ENCODE data around the gene SAE1. TPM values are rescaled to one million over a fixed set of nuclear protein-coding genes. Genes with fewer than 3 reads are reported as not detected.

Gene SAE1
- total and polyA plus RNA-seq, 2 of the 4 experiments (the other 2 are of a cell fraction) = 165 to 184 TPM

DNA sequence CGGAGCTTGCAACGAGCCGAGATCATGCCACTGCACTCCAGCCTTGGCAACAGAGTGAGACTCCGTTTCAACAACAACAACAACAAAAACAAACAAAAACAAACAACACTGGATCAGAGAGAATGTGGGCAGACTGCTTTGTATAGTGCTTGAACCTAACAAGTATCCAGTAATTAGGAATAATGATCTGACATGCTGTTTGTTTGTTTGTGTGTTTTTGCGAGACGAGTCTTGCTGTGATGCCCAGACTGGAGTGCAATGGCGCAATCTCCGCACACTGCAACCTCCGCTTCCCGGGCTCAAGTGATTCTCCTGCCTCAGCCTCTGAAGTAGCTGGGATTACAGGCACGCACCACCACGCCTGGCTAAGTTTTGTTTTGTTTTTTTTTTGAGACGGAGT lies 14.0 kb downstream of the SAE1 start:
- POLR2A ChIA-PET (ENCODE audit: unreplicated experiment) = no interaction called here

More for the DNA sequence above, 14.0 kb downstream of the SAE1 start:
- no peak for DNase-seq
- in situ Hi-C loops (cut with MboI; ENCODE audit: low sequenced_read_pairs) (loop anchor here (5.0 kb wide), 1 partner anchor 103 kb away; no protein-coding TSS in a partner anchor), dilution Hi-C loops (cut with HindIII; ENCODE audit: low sequenced_read_pairs, unreplicated experiment) (no loop called here), intact Hi-C loops (cut with micrococcal nuclease) (no loop called here)
- TF ChIP-seq MXI1 (IDR thresholded peaks at IDR 0.05; ENCODE audit: borderline replicate concordance, low read depth, low read length) = no peak
- no peak for TF ChIP-seq SMC3 (IDR thresholded peaks at IDR 0.05; ENCODE audit: low read depth, low read length)
- no peak for TF ChIP-seq CHD1 (IDR thresholded peaks at IDR 0.05; ENCODE audit: low read depth, low read length)
- no peak for TF ChIP-seq POLR2A (IDR thresholded peaks at IDR 0.05; ENCODE audit: low read depth, low read length)
- TF ChIP-seq, protein P1, sequence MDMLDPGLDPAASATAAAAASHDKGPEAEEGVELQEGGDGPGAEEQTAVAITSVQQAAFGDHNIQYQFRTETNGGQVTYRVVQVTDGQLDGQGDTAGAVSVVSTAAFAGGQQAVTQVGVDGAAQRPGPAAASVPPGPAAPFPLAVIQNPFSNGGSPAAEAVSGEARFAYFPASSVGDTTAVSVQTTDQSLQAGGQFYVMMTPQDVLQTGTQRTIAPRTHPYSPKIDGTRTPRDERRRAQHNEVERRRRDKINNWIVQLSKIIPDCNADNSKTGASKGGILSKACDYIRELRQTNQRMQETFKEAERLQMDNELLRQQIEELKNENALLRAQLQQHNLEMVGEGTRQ (IDR thresholded peaks at IDR 0.05; ENCODE audit: low read depth, low read length) = no peak
- no peak for TF ChIP-seq BHLHE40 (IDR thresholded peaks at IDR 0.05; ENCODE audit: low read depth, low read length)
- TF ChIP-seq, protein P2, sequence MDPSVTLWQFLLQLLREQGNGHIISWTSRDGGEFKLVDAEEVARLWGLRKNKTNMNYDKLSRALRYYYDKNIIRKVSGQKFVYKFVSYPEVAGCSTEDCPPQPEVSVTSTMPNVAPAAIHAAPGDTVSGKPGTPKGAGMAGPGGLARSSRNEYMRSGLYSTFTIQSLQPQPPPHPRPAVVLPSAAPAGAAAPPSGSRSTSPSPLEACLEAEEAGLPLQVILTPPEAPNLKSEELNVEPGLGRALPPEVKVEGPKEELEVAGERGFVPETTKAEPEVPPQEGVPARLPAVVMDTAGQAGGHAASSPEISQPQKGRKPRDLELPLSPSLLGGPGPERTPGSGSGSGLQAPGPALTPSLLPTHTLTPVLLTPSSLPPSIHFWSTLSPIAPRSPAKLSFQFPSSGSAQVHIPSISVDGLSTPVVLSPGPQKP (IDR thresholded peaks at IDR 0.05; ENCODE audit: borderline replicate concordance, low read depth, low read length) = no peak
- no peak for TF ChIP-seq RCOR1 (IDR thresholded peaks at IDR 0.05; ENCODE audit: insufficient replicate concordance, low read length)
- no peak for TF ChIP-seq RFX5 (IDR thresholded peaks at IDR 0.05; ENCODE audit: low read depth, low read length)
- TF ChIP-seq CEBPB (IDR thresholded peaks at IDR 0.05; ENCODE audit: low read depth, low read length) = no peak
- TF ChIP-seq NFE2L2 (IDR thresholded peaks at IDR 0.05; ENCODE audit: low read depth, low read length) = no peak
- no peak for TF ChIP-seq MAZ (IDR thresholded peaks at IDR 0.05; ENCODE audit: borderline replicate concordance, low read depth, low read length)
- no peak for TF ChIP-seq FOS (IDR thresholded peaks at IDR 0.05; ENCODE audit: low read depth, low read length)
- no peak for TF ChIP-seq MAFK (IDR thresholded peaks at IDR 0.05; ENCODE audit: low read depth, low read length)
- TF ChIP-seq, protein P3, sequence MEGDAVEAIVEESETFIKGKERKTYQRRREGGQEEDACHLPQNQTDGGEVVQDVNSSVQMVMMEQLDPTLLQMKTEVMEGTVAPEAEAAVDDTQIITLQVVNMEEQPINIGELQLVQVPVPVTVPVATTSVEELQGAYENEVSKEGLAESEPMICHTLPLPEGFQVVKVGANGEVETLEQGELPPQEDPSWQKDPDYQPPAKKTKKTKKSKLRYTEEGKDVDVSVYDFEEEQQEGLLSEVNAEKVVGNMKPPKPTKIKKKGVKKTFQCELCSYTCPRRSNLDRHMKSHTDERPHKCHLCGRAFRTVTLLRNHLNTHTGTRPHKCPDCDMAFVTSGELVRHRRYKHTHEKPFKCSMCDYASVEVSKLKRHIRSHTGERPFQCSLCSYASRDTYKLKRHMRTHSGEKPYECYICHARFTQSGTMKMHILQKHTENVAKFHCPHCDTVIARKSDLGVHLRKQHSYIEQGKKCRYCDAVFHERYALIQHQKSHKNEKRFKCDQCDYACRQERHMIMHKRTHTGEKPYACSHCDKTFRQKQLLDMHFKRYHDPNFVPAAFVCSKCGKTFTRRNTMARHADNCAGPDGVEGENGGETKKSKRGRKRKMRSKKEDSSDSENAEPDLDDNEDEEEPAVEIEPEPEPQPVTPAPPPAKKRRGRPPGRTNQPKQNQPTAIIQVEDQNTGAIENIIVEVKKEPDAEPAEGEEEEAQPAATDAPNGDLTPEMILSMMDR (conservative IDR thresholded peaks at IDR 0.05; ENCODE audit: low read depth, low read length) = no peak
- Histone ChIP-seq H4K5ac (ENCODE audit: low read depth, low read length) (no peak overlapping the region), H2BK20ac (ENCODE audit: low read depth, low read length) (no peak overlapping the region), H2AK5ac (ENCODE audit: low read depth, low read length) (no peak overlapping the region), H3K9ac (ENCODE audit: low read depth, low read length) (no peak overlapping the region), H3K23ac (ENCODE audit: low read depth, low read length) (no peak overlapping the region), H3K4me3 (ENCODE audit: insufficient read depth, low read depth, low read length) (no peak overlapping the region), H3K4me1 (ENCODE audit: control insufficient read depth, insufficient read depth, low read length) (peaks cover 11% of the 10 kb centered on the region), H3K27ac (ENCODE audit: insufficient read depth, low read length) (no peak overlapping the region), H3K4ac (ENCODE audit: low read depth, low read length) (no peak overlapping the region), H4K91ac (ENCODE audit: insufficient read depth, low read depth, low read length) (no peak overlapping the region), H3K9me1 (ENCODE audit: insufficient read depth, low read length) (peaks cover 11% of the 10 kb centered on the region), H2AK9ac (replicated peaks; ENCODE audit: low read depth, low read length, poor library complexity) (no peak overlapping the region), H2AFZ (replicated peaks; ENCODE audit: low read length, poor library complexity) (no peak overlapping the region), H2BK15ac (ENCODE audit: low read depth, low read length) (no peak overlapping the region), H2BK120ac (ENCODE audit: low read depth, low read length) (no peak overlapping the region), H2BK5ac (ENCODE audit: low read depth, low read length, poor library complexity, severe bottlenecking) (no peak overlapping the region), H3K18ac (ENCODE audit: low read depth, low read length) (no peak overlapping the region), H3K79me1 (ENCODE audit: low read depth in 1 of 2, low read length in 2 of 2) (peaks cover 31 to 58% of the 10 kb centered on the region in 2 experiments), H4K8ac (ENCODE audit: low read depth in 2 of 2, low read length in 2 of 2) (no peak overlapping the region), H3K36me3 (ENCODE audit: control insufficient read depth, insufficient read depth, low read length) (peaks cover 30% of the 10 kb centered on the region), H3K4me2 (ENCODE audit: low read depth, low read length) (no peak overlapping the region), H3K14ac (replicated peaks; ENCODE audit: low read depth, low read length) (no peak overlapping the region), H4K20me1 (ENCODE audit: insufficient read depth, low read length) (peaks cover 42% of the 10 kb centered on the region), H3K9me3 (ENCODE audit: control insufficient read depth, insufficient read depth, low read length) (no peaks in the 10 kb centered on the region), H3K27me3 (ENCODE audit: control insufficient read depth, insufficient read depth, low read length) (no peaks in the 10 kb centered on the region), H3K56ac (ENCODE audit: extremely low read depth, insufficient read depth, low read length) (no peak overlapping the region)
- ATAC-seq (ENCODE audit: low read depth) = no peak
- CTCF ChIA-PET = no interaction called here
- 99% methylated on average over 7 of the region's 13 CpGs; no CpG with 5 or more reads in 1 of the 2 experiments for WGBS, 2 experiments (ENCODE audit: extremely low coverage in 2 of 2, insufficient read length in 1 of 2)
- BruUV-seq (replicated peaks) = no TSS peak

Measured in IMR-90 (cell line).